ENCODE results near the gene RAB35.

- TF ChIP-seq CTCF (IDR thresholded peaks at IDR 0.05; ENCODE audit: low read length) (no peak), EZH2 (IDR thresholded peaks at IDR 0.05; ENCODE audit: borderline replicate concordance, low read length) (no peak)
These were observed 41.1 kb upstream of the RAB35 start for GRCh38 chr12:120157678-120158077.

All from OCI-LY1 (cell line).